ENCODE data around the gene COL3A1.

- no peak for TF ChIP-seq SIN3A (IDR thresholded peaks at IDR 0.05; ENCODE audit: borderline replicate concordance, insufficient read depth, low read length)
- no peak for TF ChIP-seq POLR2AphosphoS5 (IDR thresholded peaks at IDR 0.05; ENCODE audit: low read depth, low read length)
- TF ChIP-seq REST (IDR thresholded peaks at IDR 0.05; ENCODE audit: insufficient read depth in 1 of 2, low read depth in 2 of 2, low read length in 2 of 2): no peak
These were observed 82.3 kb downstream of the COL3A1 start for GRCh38 chr2:189056200-189057106.
